ENCODE measurements around the gene MIF4GD. TPM values are rescaled to one million over a fixed set of nuclear protein-coding genes. Genes with fewer than 3 reads are reported as not detected.
A peak's percentile ranks its signal among the peaks of the same experiment; 100 is the strongest.

MIF4GD gene
- total and polyA plus RNA-seq, 10 of the 15 experiments (the other 5 are each of a cell fraction or from before 2014, with no cell fraction given), result 22.8 to 96.2 (median 60.1) TPM

GRCh38 chr17:75319904-75320691, 49.1 kb upstream of the MIF4GD start (continued):
- TF ChIP-seq CUX1 (IDR thresholded peaks at IDR 0.05; ENCODE audit: insufficient replicate concordance, low read depth, low read length), result no peak
- no peak for TF ChIP-seq BCL3 (IDR thresholded peaks at IDR 0.05; ENCODE audit: borderline replicate concordance, insufficient read depth, low read depth, low read length, poor library complexity, severe bottlenecking)
- peak; percentile 52 for TF ChIP-seq RAD51 (IDR thresholded peaks at IDR 0.05)
- no peak for TF ChIP-seq ZZZ3 (IDR thresholded peaks at IDR 0.05; ENCODE audit: control insufficient read depth, insufficient read length, low read depth)
- TF ChIP-seq SMAD1 (IDR thresholded peaks at IDR 0.05; ENCODE audit: low read depth, partially characterized antibody), result no peak
- no peak for TF ChIP-seq SREBF2 (IDR thresholded peaks at IDR 0.05; ENCODE audit: low read length)
- no peak for TF ChIP-seq CEBPZ (IDR thresholded peaks at IDR 0.05; ENCODE audit: low read depth, low read length)
- TF ChIP-seq MTA2 (IDR thresholded peaks at IDR 0.05; ENCODE audit: low read depth), result peak; percentile 71; the same call in 1 of the 2 replicates
- no peak for TF ChIP-seq CHD4 (IDR thresholded peaks at IDR 0.05)
- peak; percentile 92; the same call in 1 of the 2 replicates for TF ChIP-seq EED (IDR thresholded peaks at IDR 0.05; ENCODE audit: low read depth)
- TF ChIP-seq IKZF1 (conservative IDR thresholded peaks at IDR 0.05), result peak; percentile 70
- no peak for TF ChIP-seq E2F4 (IDR thresholded peaks at IDR 0.05; ENCODE audit: low read depth, low read length)
- TF ChIP-seq ZNF384 (IDR thresholded peaks at IDR 0.05; ENCODE audit: borderline replicate concordance, low read depth, low read length), result no peak
- TF ChIP-seq SKIL (IDR thresholded peaks at IDR 0.05; ENCODE audit: low read depth, poor library complexity, severe bottlenecking), result no peak
- peak; percentile 87 for TF ChIP-seq ATF7 (IDR thresholded peaks at IDR 0.05; ENCODE audit: low read depth)
